Motor neuron (in vitro differentiated cells): ENCODE results near the gene BMERB1. TPM values are rescaled to one million over a fixed set of nuclear protein-coding genes. Genes with fewer than 3 reads are reported as not detected.

ENCODE experiments used
- ATAC-seq, 8 experiments: fragments of 200-7000 bp; cut with Tn5 transposase; replicated peaks in 6 of 8; 2 replicates each; pipeline ENCODE4 v1.8.0; 2021; ENCODE audit warnings: mild to moderate bottlenecking in 8 of 8, moderate library complexity in 8 of 8
- H3K27ac ChIP-seq, 2 donors: fragments of 250-450 bp; sonication (Bioruptor Pico); 2 replicates each; pipeline ENCODE4 v1.9.0; 2021; ENCODE audit warnings: antibody characterized with exemption in 2 of 2, mild to moderate bottlenecking in 2 of 2, moderate library complexity in 1 of 2
- H3K4me1 ChIP-seq, 2 donors: fragments of 250-450 bp; sonication (Bioruptor Pico); replicated peaks in 1 of 2; 2 replicates each; pipeline ENCODE4 v1.6.1; 2021; ENCODE audit warnings: antibody characterized with exemption in 2 of 2, mild to moderate bottlenecking in 2 of 2, moderate library complexity in 1 of 2
- H3K4me3 ChIP-seq, 5 donors: fragments of 250-450 bp; sonication (Bioruptor Pico); 2 replicates each; pipeline ENCODE4 v1.9.0; 2021; ENCODE audit warnings: antibody characterized with exemption in 5 of 5, mild to moderate bottlenecking in 5 of 5, moderate library complexity in 4 of 5
- WGBS, 10 experiments: fragments of 450-650 bp; shearing (Covaris generic); methylation state at CpG; one replicate each; pipeline ENCODE4 v1.0.0; 2022; 5-methylcytosine and 5-hydroxymethylcytosine counted together
- in situ Hi-C, 9 experiments: fragments of 400-800 bp; cut with MboI; loops; one replicate each; pipeline ENCODE4 v1.15.0; 2021; ENCODE audit warnings: low sequenced_read_pairs in 9 of 9, low pct_unique_long_range_greater_than_20kb in 2 of 9; ENCODE audit not compliant: unreplicated experiment in 9 of 9
- total RNA-seq, 8 experiments: library from RNA; unstranded; fragments of 300-600 nt; gene quantifications; 2 replicates each; pipeline versions ENCODE4 v1.2.3 to v1.2.4, GENCODE V29; 2022

The BMERB1 gene
- total RNA-seq, 8 experiments from 2014 or later = 11.3 to 125 (median 56.1) TPM

DNA sequence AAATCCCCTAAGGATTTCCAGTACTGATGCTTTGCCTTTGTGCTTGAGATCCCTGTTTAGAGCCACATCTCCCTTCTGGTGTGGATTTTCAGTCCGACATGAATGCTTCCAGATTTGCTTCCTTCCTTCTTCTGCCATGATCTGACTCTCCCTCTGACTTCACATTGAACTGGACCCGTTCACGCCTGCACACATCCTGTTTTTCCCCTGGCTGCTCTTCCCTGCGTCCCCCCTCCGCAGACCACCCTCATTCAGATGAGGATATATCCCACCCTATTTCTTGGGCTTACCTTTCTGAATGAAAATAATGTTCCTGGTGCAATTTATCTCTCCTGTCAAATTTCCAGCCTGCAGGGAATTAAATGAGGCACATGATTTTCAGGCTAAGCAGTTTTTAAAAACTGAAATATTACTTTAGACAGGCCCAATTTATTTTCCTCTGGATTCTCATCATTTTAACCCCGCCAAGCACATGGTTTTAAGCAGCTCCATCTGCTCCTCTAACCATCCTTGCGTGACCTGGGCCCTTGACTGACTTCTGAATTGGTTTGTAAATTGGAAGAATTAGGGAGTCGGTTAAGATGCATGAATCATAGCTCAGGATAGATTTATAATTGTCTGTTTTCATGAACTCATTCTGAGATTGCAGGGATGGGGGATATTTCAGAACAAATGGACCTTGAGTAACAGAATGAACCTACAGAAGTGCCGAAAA is 59.2 kb downstream of the BMERB1 start:
- in situ Hi-C loops = no loop called here
- ATAC-seq = peak; percentile 32 to 91 (median 88)
- H3K27ac ChIP-seq = peak overlapping the region; percentile 31 to 72
- peaks cover 4 to 16% of the 10 kb centered on the region in 2 donors for H3K4me1 ChIP-seq
- H3K4me3 ChIP-seq = no peak overlapping the region
- WGBS, 10 experiments = 4 to 58% (median 42%) methylated on average over 3 to 9 of the region's 9 CpGs; no CpG with 5 or more reads in 1 of the 10 experiments

GRCh38 chr16:15494236-15494635 is 59.8 kb downstream of the BMERB1 start:
- 0 to 100% (median 34%) methylated on average over 1 to 4 of the region's 4 CpGs; no CpG with 5 or more reads in 1 of the 10 experiments for WGBS, 10 experiments
- H3K27ac ChIP-seq = no peak overlapping the region
- ATAC-seq = peak in 7 of 8 experiments; percentile 64 to 76 (median 70)
- H3K4me3 ChIP-seq = no peak overlapping the region
- in situ Hi-C loops = no loop called here
- peaks cover 4 to 16% of the 10 kb centered on the region in 2 donors for H3K4me1 ChIP-seq

DNA sequence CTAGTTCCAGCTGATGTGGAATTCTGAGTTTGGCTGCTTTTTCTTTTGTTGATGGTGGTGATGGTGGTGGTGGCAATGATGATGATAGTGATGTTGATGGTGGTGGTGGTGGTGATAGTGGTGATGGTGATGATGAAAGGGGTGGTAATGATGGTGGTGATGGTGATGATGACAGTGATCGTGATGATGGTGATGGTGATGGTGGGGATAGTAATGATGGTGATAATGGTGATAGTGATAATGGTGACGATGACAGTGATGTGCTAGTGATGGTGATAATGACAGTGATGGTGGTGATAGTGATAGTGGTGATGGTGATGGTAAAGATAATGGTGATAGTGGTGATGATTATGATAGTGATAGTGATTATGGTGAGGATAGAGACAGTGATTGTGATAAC is 61.5 kb downstream of the BMERB1 start:
- no peak overlapping the region for H3K4me3 ChIP-seq
- peaks cover 9 to 22% of the 10 kb centered on the region in 2 donors for H3K4me1 ChIP-seq
- 83 to 100% (median 100%) methylated on average over 1 to 2 of the region's 2 CpGs; no CpG with 5 or more reads in 3 of the 10 experiments for WGBS, 10 experiments
- ATAC-seq = no peak
- no peak overlapping the region for H3K27ac ChIP-seq
- in situ Hi-C loops = no loop called here

DNA sequence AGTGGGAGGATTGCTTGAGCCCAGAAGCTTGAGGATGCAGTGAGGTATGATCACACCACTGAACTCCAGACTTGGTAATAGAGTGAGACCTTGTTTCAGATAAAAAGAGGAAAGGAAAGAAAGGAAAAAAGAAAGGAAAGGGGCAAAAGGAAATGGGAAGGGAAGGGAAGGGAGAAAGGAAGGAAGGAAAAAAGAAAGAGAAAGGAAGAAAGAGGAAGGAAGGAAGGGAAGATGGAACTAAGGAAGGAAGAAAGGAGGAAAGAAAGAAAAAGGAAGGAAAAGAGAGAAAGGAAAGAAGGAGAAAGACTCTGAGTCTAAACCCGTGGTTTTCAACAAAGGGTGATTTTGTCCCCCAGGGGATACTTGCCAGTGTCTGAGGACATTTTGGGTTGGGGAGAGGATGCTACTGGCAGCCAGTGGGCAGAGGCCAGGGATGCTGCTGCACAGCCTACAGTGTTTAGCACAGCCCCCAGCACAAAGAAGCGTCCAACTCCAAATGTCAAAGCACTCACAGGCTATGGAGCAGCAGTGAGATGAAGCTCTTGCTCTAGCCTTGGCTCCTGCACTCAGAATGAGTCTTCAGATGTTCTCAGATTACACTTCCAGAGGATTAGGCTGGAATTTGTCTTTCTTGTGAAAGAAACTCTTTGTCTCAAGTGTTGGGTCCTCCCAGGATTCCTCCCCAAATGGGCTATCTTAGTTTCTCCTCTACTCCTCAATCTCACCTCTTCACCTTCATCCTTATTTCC is 64.2 kb downstream of the BMERB1 start:
- Histone ChIP-seq H3K4me1 (peaks cover 18 to 27% of the 10 kb centered on the region in 2 donors), H3K4me3 (no peak overlapping the region), H3K27ac (no peak overlapping the region)
- WGBS, 10 experiments = 0 to 94% (median 56%) methylated on average over 1 to 2 of the region's 2 CpGs; no CpG with 5 or more reads in 2 of the 10 experiments
- in situ Hi-C loops = no loop called here
- ATAC-seq = peak in 2 of 8 experiments; percentile 3 to 36

GRCh38 chr16:15502041-15502725 is 67.8 kb downstream of the BMERB1 start:
- ATAC-seq = peak; percentile 74 to 98 (median 95)
- H3K27ac ChIP-seq = peak overlapping the region; percentile 45 to 60
- no peak overlapping the region for H3K4me3 ChIP-seq
- peaks cover 18% of the 10 kb centered on the region in 2 donors for H3K4me1 ChIP-seq
- 0 to 100% (median 42%) methylated on average over 1 to 19 of the region's 26 CpGs; no CpG with 5 or more reads in 1 of the 10 experiments for WGBS, 10 experiments
- in situ Hi-C loops = no loop called here

DNA sequence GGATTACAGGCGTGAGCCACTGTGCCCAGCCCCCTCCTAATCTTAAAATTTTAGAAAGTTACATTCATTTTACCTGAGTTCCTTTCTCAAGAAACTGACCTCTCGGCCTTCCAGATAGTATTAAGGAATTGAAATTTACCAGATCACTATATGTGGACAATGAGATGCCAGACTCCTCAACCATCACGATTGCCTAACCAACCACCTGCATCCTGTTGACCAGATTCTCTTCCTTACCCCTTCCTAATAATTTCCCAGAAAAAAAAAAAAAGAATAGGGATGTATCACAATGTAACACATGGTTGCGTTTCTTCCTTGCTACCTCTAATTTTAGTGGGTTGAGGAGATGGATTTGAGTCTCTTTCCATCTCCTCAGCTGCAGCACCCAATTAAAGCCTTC is 72.1 kb downstream of the BMERB1 start:
- H3K27ac ChIP-seq = no peak overlapping the region
- in situ Hi-C loops = no loop called here

DNA sequence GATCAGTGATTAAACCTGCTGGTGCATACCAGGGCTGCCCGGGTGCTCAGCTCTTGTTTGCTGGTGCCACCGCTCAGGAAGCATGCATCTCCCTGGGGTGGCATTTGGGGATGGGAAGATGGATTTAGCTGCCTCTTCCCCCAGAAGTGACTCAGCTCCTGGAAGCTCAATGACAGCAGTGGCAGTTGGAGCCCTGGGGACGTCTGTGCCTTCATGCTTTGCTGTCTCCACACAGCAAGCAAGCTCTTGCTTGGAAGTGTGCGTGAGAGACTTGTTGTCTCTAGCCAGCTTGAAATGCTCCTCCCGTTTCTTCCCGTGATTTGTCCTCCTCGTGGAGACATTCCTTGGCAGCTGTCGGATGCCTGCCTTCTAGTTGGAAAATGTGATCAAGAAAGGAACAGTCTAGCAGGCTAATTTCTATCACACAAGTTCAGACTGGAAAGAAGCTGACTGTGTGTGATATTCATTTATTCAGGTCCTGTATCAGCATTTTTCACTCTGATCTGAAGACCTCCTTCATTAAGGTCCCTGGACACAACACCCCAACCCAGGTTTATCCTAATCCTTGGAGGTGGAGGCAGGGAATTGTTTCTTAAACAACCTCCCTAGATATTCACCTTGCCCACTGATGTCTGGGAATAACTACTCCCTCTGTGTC is 73.0 kb downstream of the BMERB1 start:
- in situ Hi-C loops = no loop called here
- Histone ChIP-seq H3K4me3 (no peak overlapping the region), H3K27ac (peak overlapping the region in 1 of 2 donors; percentile 21), H3K4me1 (peaks cover 5 to 6% of the 10 kb centered on the region in 2 donors)
- peak in 7 of 8 experiments; percentile 20 to 57 (median 52) for ATAC-seq
- 0 to 50% (median 31%) methylated on average over 1 to 4 of the region's 8 CpGs; no CpG with 5 or more reads in 4 of the 10 experiments for WGBS, 10 experiments

More for the DNA sequence above, 72.1 kb downstream of the BMERB1 start:
- H3K4me1 ChIP-seq = peaks cover 12% of the 10 kb centered on the region in 2 donors
- ATAC-seq = no peak
- 67 to 100% (median 89%) methylated on average over 1 to 4 of the region's 4 CpGs; no CpG with 5 or more reads in 2 of the 10 experiments for whole genome bisulfite sequencing, 10 experiments
- H3K4me3 ChIP-seq = no peak overlapping the region

DNA sequence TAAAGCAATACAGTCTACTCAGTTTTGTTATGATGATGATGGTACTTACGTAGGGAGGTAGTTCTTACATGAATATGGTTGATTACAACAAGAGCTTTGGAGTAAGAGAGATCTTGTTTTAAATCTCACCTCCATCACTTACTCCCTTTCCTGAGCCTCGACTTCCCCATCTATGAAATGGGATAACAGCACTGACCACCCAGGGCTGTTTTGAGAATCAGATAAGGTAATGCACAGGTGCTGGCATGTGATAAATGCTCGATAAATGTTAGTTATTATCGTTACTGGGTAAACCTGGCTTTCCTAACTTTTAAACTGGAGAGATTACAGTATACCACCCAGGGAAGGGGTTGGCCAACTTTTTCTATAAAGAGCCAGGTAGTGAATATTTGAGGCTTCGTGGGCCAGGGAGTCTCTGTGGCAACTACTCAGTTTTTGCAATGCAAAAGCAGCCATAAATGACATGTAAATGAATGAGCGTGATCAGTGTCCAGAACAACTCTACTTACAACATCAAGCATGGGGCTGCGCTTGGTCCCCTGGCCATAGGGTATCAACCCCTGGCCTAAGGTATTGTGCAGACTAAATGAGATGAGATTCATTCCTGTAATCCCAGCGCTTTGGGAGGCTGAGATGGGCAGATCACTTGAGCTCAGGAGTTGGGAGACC is 73.7 kb downstream of the BMERB1 start:
- 51 to 100% (median 84%) methylated on average over 1 to 8 of the region's 8 CpGs; no CpG with 5 or more reads in 1 of the 10 experiments for WGBS, 10 experiments
- in situ Hi-C loops = no loop called here
- Histone ChIP-seq H3K4me1 (no peaks in the 10 kb centered on the region), H3K27ac (no peak overlapping the region), H3K4me3 (no peak overlapping the region)
- ATAC-seq = peak in 3 of 8 experiments; percentile 31 to 59 (median 54)

DNA sequence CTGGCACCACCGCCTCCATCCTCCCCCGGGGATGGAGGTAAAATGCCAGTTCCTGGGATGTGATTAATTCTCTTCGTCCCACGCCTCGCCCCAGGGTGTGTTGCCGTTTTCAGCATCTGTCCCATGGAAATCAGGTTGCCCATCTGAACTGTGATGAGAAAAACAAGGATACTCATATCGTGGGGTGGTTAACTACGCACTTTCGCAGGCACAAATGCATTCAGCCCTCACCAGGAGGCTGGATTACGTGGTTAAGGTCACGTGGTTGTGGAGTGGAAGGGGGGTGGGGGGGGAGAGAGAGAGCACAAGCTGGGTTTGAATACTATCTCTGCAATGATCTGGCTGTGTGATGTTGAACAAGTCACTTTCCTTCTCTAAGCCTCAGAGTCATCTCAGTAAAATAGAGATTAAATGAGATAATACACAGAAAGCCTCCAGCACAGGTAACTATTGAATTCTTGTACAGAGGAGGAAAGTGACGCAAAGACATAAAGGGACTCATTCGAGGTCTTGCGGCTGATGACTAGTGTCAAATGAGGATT is 74.7 kb downstream of the BMERB1 start:
- WGBS, 10 experiments = 43 to 90% (median 83%) methylated on average over 2 to 10 of the region's 14 CpGs; no CpG with 5 or more reads in 2 of the 10 experiments
- in situ Hi-C loops = no loop called here

DNA sequence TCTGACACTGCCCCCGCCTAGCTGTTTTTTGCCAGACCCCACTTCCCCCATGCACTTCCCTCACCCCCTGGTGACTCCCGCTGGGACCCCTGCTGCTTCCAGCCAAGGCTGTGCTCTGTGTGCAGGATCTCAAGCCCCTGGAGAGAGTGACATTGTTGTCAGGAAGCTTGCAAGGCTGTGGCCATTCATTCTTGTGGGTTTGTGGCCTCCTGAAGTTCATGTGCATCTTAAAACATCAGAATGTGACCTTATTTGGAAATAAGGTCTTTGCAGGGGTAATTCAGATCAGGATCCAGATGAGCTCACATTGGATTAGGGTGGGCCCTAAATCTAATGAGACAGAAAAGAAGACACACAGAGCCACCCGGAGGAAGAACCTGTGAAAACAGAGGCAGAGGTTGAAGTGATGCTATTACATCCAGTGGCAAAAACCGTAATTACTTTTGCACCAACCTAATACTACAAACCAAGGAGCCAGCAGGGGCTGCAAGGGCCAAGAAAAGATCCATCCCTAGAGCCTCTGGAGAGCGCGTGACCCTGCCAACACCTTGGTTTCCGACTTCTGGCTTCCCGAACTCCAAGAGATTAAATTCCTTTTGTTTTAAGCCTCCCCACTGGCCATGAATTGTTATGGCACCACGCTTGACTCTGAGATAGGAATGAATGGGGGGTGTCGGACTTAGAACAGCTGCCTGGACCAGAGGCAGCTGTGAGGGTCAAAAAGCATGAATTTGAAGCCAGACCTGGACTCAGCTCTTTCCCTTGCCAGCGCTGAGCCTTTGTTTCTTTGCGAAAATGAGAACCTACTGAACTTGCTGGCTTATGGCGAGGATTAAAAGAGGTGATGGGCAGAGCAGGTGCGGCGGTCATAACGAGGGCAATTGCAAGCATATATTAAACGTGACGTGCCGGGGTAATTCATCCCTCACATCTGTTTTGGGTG is 75.5 kb downstream of the BMERB1 start:
- in situ Hi-C loops = no loop called here
- Histone ChIP-seq H3K4me1 (no peaks in the 10 kb centered on the region), H3K4me3 (no peak overlapping the region), H3K27ac (no peak overlapping the region)
- peak in 4 of 8 experiments; percentile 58 to 88 (median 61) for ATAC-seq
- WGBS, 10 experiments = 20 to 100% (median 60%) methylated on average over 1 to 13 of the region's 19 CpGs

More for the DNA sequence above, 74.7 kb downstream of the BMERB1 start:
- ATAC-seq = no peak
- Histone ChIP-seq H3K4me1 (no peaks in the 10 kb centered on the region), H3K27ac (no peak overlapping the region), H3K4me3 (no peak overlapping the region)

DNA sequence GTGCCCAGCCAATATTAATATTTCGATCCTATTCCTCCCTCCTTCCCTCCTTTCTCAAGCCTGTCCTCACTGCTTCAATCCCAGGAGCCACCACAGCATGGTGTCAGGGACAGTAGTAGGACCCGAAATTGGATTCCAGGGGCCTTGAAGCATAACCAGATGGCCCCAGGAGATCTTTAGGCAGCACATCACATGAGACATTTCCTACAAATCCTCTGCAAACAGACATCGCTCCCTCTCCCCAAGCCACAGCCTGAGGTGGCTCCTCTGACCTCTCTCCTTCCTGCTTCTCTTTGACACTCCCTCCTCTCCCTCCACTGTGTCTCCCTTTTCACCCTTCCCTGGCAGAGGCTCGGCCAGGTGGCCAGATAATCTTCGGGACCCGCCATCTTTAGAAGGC is 76.6 kb downstream of the BMERB1 start:
- in situ Hi-C loops = no loop called here
- no peak overlapping the region for H3K27ac ChIP-seq
- H3K4me1 ChIP-seq = no peaks in the 10 kb centered on the region
- 63 to 92% (median 82%) methylated on average over 1 to 5 of the region's 6 CpGs; no CpG with 5 or more reads in 3 of the 10 experiments for WGBS, 10 experiments
- no peak for ATAC-seq
- no peak overlapping the region for H3K4me3 ChIP-seq
